ENCODE measurements around the gene SPAG5. TPM values are rescaled to one million over a fixed set of nuclear protein-coding genes. Genes with fewer than 3 reads are reported as not detected.

Gene SPAG5
- total RNA-seq = 6.0 and 13.3 TPM in 2 replicates

GRCh38 chr17:28598799-28599310, at the start of gene SPAG5:
Gene SPAG5, minus strand, starts transcription at chr17:28599025. Its CDS starts 79 bp downstream, at chr17:28598946.

GRCh38 chr17:28644787-28645575, 46.2 kb upstream of the SPAG5 start, which contains the start of gene BLTP2:
Gene BLTP2, minus strand, starts transcription at chr17:28645158. Its CDS starts 102 bp downstream, at chr17:28645056.

GRCh38 chr17:28613931-28614381, 15.1 kb upstream of the SPAG5 start, which contains the start of gene RSKR:
Gene RSKR, minus strand, starts transcription at chr17:28614185. Its CDS starts 24 bp downstream, at chr17:28614161.

GRCh38 chr17:28576758-28577465, 21.9 kb downstream of the SPAG5 start, which contains the start of gene ALDOC:
Gene ALDOC, minus strand, starts transcription at chr17:28576895. Its CDS starts 1,363 bp downstream, at chr17:28575532.

GRCh38 chr17:28571361-28572122, 27.3 kb downstream of the SPAG5 start, which contains the start of gene PIGS:
Gene PIGS, minus strand, starts transcription at chr17:28571524. Its CDS starts 28 bp downstream, at chr17:28571496.

GRCh38 chr17:28552176-28552999, 46.4 kb downstream of the SPAG5 start, which contains the start of gene UNC119:
Gene UNC119, minus strand, starts transcription at chr17:28552624. Its CDS starts 67 bp downstream, at chr17:28552557.

Other genes with a start within 250 kb of the SPAG5 start
- 81.4 and 95.5 TPM in 2 replicates for gene POLDIP2, start 241.5 kb downstream of the SPAG5 start, total RNA-seq
- gene SEBOX, start 233.8 kb downstream of the SPAG5 start, total RNA-seq = not detected in 2 replicates
- gene VTN, start 228.7 kb downstream of the SPAG5 start, total RNA-seq = 1.7 and 3.4 TPM in 2 replicates
- 14.2 and 14.9 TPM in 2 replicates for gene SARM1, start 227.3 kb downstream of the SPAG5 start, total RNA-seq
- gene SLC46A1, start 192.8 kb downstream of the SPAG5 start, total RNA-seq = 11.4 and 16.4 TPM in 2 replicates
- not detected in 2 replicates for gene SLC13A2, start 125.4 kb downstream of the SPAG5 start, total RNA-seq
- gene FOXN1, start 92.7 kb downstream of the SPAG5 start, total RNA-seq = not detected in 2 replicates
- 35.9 and 41.8 TPM in 2 replicates for gene UNC119, start 46.4 kb downstream of the SPAG5 start, total RNA-seq
- 117 and 163 TPM in 2 replicates for gene PIGS, start 27.5 kb downstream of the SPAG5 start, total RNA-seq
- gene ALDOC, start 22.1 kb downstream of the SPAG5 start, total RNA-seq = 230 and 260 TPM in 2 replicates
- gene RSKR, start 15.2 kb upstream of the SPAG5 start, total RNA-seq = 8.4 and 9.5 TPM in 2 replicates
- 164 and 202 TPM in 2 replicates for gene BLTP2, start 46.1 kb upstream of the SPAG5 start, total RNA-seq
- 41.8 and 52.4 TPM in 2 replicates for gene SDF2, start 62.9 kb upstream of the SPAG5 start, total RNA-seq
- 82.4 and 86.2 TPM in 2 replicates for gene SUPT6H, start 63.2 kb upstream of the SPAG5 start, total RNA-seq
- 0.85 and 1.6 TPM in 2 replicates for gene PROCA1, start 112.9 kb upstream of the SPAG5 start, total RNA-seq
- gene RAB34, start 118.8 kb upstream of the SPAG5 start, total RNA-seq = 104 and 121 TPM in 2 replicates
- 502 and 593 TPM in 2 replicates for gene RPL23A, start 121.0 kb upstream of the SPAG5 start, total RNA-seq
- gene TLCD1, start 127.2 kb upstream of the SPAG5 start, total RNA-seq = 3.6 and 6.1 TPM in 2 replicates
- gene NEK8, start 129.8 kb upstream of the SPAG5 start, total RNA-seq = 3.8 and 5.4 TPM in 2 replicates
- gene TRAF4, start 145.0 kb upstream of the SPAG5 start, total RNA-seq = 15.6 and 32.4 TPM in 2 replicates
- 7.0 and 10.3 TPM in 2 replicates for gene FAM222B, start 243.8 kb upstream of the SPAG5 start, total RNA-seq